ENCODE data around the gene IL19.

DNA sequence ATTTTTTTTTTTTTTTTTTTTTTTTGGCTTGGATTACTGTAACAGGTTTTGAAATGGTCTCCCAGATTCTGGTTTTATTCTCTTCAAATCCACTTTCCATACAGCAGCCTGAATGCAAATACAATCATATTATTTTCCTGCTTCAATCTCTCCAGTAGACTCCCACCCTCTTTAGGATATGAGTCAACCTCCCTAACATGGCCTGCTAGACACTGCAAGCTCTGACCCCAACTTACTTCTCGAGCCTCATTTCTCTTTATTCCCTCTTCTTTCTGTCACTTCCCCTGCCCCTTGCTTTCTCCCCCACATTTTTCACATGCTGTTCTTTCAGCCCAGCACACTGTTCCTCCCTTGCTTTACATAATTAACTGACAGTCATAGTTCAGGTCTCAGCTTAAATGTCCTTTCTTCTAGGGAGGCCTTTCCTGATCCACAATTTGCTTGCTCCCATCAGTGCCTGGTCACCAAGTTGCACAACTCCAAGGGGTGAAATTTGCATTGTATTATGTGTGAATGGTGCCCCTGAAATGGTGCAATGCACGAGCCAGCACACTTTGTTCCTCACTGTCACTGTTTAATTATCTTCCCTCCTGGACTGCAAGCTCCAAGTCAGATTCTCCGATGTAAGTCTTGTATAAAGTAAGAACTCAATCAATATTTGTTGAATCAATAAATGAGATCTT lies 22.1 kb upstream of the IL19 start:
- TF ChIP-seq CTCF (IDR thresholded peaks at IDR 0.05; ENCODE audit: poor library complexity) = no peak
- no peak for TF ChIP-seq EZH2phosphoT487 (IDR thresholded peaks at IDR 0.05; ENCODE audit: low read depth, severe bottlenecking, unreplicated experiment)

Measured in hepatocyte (in vitro differentiated cells).